ENCODE measurements around the gene SMARCA2. TPM values are rescaled to one million over a fixed set of nuclear protein-coding genes. Genes with fewer than 3 reads are reported as not detected.
A peak's percentile ranks its signal among the peaks of the same experiment; 100 is the strongest.

The SMARCA2 gene
- total RNA-seq, 1 donor from 2014 or later: 147 TPM

- H3K4me3 ChIP-seq: peak overlapping the region; percentile 93
- H3K36me3 ChIP-seq: no peaks in the 10 kb centered on the region
- intact Hi-C loops (cut with DNase I): no loop called here
- no peaks in the 10 kb centered on the region for H3K9me3 ChIP-seq
- peaks cover 19% of the 10 kb centered on the region for H3K4me1 ChIP-seq
- H3K27me3 ChIP-seq (ENCODE audit: low read depth): no peaks in the 10 kb centered on the region
- TF ChIP-seq CTCF (IDR thresholded peaks at IDR 0.05): no peak
- no peak for DNase-seq
- ATAC-seq: no peak
- peak overlapping the region; percentile 98 for H3K27ac ChIP-seq
Observed at GRCh38 chr9:2013743-2014475, 1.2 kb upstream of the SMARCA2 start.

- H3K36me3 ChIP-seq: no peaks in the 10 kb centered on the region
- ATAC-seq (peak; percentile 21 to 44), DNase-seq (peak; percentile 72)
- H3K27ac ChIP-seq: peak overlapping the region; percentile 98
- TF ChIP-seq CTCF (IDR thresholded peaks at IDR 0.05): no peak
- no peaks in the 10 kb centered on the region for H3K27me3 ChIP-seq (ENCODE audit: low read depth)
- intact Hi-C loops (cut with DNase I): no loop called here
- no peaks in the 10 kb centered on the region for H3K9me3 ChIP-seq
- peaks cover 38% of the 10 kb centered on the region for H3K4me1 ChIP-seq
- peak overlapping the region; percentile 93 for H3K4me3 ChIP-seq
Observed at GRCh38 chr9:2015581-2016407, 647 bp downstream of the SMARCA2 start.

- DNase-seq (peak; percentile 82), ATAC-seq (peak; percentile 68 to 73)
- Histone ChIP-seq H3K27ac (peak overlapping the region; percentile 98), H3K4me3 (peak overlapping the region; percentile 93), H3K27me3 (ENCODE audit: low read depth) (no peaks in the 10 kb centered on the region), H3K36me3 (no peaks in the 10 kb centered on the region), H3K4me1 (peaks cover 44% of the 10 kb centered on the region), H3K9me3 (no peaks in the 10 kb centered on the region)
- TF ChIP-seq CTCF (IDR thresholded peaks at IDR 0.05): no peak
- intact Hi-C loops (cut with DNase I): no loop called here
Observed at GRCh38 chr9:2016408-2017330, 1.5 kb downstream of the SMARCA2 start.

- intact Hi-C loops (cut with DNase I): no loop called here
- DNase-seq (peak; percentile 90), ATAC-seq (peak; percentile 61 to 79)
- Histone ChIP-seq H3K27me3 (ENCODE audit: low read depth) (no peaks in the 10 kb centered on the region), H3K4me3 (peak overlapping the region; percentile 93), H3K4me1 (peaks cover 53% of the 10 kb centered on the region), H3K9me3 (no peaks in the 10 kb centered on the region), H3K27ac (peak overlapping the region; percentile 98), H3K36me3 (no peaks in the 10 kb centered on the region)
- TF ChIP-seq CTCF (IDR thresholded peaks at IDR 0.05): no peak
Observed at GRCh38 chr9:2017331-2018161, 2.4 kb downstream of the SMARCA2 start.

Measured in lower lobe of right lung (tissue), 2 donors.